Activated naive CD4-positive, alpha-beta T cell treated with anti-CD3 and anti-CD28 coated beads, Interleukin-2, amount 50 U/mL, for 16 hours (primary cell): ENCODE measurements around the gene SPDYE6.
A peak's percentile ranks its signal among the peaks of the same experiment; 100 is the strongest.
"Not testable (repeated sequence)": the region's sequence is repeated elsewhere in the genome, so short reads cannot be mapped to it uniquely, and the experiment has no call there.

Source experiments
- DNase-seq: peaks from one replicate; pipeline ENCODE4 v3.0.0-alpha.2; 2020

Gene SPDYE6

GRCh38 chr7:102363549-102364393 is 7.5 kb upstream of the SPDYE6 start:
- DNase-seq: peak; percentile 93

- DNase-seq: not testable (repeated sequence)
Observed at GRCh38 chr7:102346983-102347382, 9.3 kb downstream of the SPDYE6 start.

- not testable (repeated sequence) for DNase-seq
Observed at GRCh38 chr7:102340599-102341368, 15.5 kb downstream of the SPDYE6 start.

- DNase-seq: not testable (repeated sequence)
Observed at GRCh38 chr7:102337420-102337819, 18.8 kb downstream of the SPDYE6 start.

GRCh38 chr7:102337002-102337401 is 19.2 kb downstream of the SPDYE6 start:
- DNase-seq: not testable (repeated sequence)

GRCh38 chr7:102335574-102335973 is 20.7 kb downstream of the SPDYE6 start:
- DNase-seq: not testable (repeated sequence)

- DNase-seq: not testable (repeated sequence)
Observed at GRCh38 chr7:102330666-102331460, 25.4 kb downstream of the SPDYE6 start.

GRCh38 chr7:102329366-102329765 is 26.9 kb downstream of the SPDYE6 start:
- DNase-seq: not testable (repeated sequence)

GRCh38 chr7:102328863-102329262 is 27.4 kb downstream of the SPDYE6 start:
- DNase-seq: not testable (repeated sequence)

GRCh38 chr7:102327183-102327582 is 29.1 kb downstream of the SPDYE6 start:
- not testable (repeated sequence) for DNase-seq

- DNase-seq: no peak
Observed at GRCh38 chr7:102326157-102326889, 29.9 kb downstream of the SPDYE6 start.

- DNase-seq: not testable (repeated sequence)
Observed at GRCh38 chr7:102325106-102325505, 31.1 kb downstream of the SPDYE6 start.

GRCh38 chr7:102323914-102324195 is 32.4 kb downstream of the SPDYE6 start:
- DNase-seq: no peak

- no peak for DNase-seq
Observed at GRCh38 chr7:102322202-102322715, 34.0 kb downstream of the SPDYE6 start.

GRCh38 chr7:102321351-102322201 is 34.7 kb downstream of the SPDYE6 start:
- no peak for DNase-seq

- DNase-seq: no peak
Observed at GRCh38 chr7:102320601-102321350, 35.5 kb downstream of the SPDYE6 start.

- no peak for DNase-seq
Observed at GRCh38 chr7:102320181-102320580, 36.1 kb downstream of the SPDYE6 start.

- no peak for DNase-seq
Observed at GRCh38 chr7:102319671-102320070, 36.6 kb downstream of the SPDYE6 start.

GRCh38 chr7:102318482-102318971 is 37.7 kb downstream of the SPDYE6 start:
- no peak for DNase-seq
